Measurements from ENCODE around the gene ZBTB16.

Gene ZBTB16

DNA sequence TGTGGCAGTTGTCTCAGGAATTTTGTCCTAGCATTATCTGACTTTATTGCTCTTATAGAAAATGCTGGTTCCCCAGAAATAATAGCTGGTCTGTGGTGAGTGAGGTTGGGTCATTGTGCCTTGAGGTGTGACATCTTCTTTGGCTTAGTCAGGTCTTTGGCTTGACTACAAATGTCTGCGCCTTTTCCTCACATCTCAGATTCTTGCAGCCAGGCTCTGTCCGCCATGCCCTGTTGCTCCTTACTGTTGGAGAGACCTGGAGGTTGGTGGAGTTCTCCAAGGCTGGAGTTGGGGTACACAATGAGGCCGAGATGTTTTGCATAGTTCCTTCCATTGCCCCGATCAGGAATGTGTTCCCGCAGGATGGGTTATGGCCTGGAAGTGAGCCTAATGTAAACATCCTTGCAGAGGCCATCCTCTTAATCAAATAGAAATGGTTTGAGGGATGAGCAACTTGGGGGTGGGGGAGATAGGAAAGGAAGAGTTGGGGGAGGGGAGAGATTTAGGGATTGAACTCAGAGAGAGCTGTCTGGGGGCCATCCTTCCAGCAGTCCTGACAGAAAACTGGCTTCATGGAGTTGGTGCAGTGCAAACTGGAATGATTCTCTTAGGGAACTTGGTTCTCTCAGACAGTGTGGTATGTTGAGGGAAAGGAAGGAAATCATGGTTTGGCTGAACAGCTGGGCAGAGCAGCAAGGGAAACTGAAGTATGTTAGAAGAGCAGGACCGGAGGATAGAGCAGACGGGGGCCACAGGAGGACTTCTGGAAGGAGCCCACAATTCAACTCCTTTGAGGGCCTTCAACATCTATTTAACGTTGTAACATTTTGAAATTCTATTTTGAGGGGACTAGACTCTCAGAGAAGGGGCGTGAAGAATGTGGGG, 49.9 kb downstream of the ZBTB16 start:
- no peak for DNase-seq

DNA sequence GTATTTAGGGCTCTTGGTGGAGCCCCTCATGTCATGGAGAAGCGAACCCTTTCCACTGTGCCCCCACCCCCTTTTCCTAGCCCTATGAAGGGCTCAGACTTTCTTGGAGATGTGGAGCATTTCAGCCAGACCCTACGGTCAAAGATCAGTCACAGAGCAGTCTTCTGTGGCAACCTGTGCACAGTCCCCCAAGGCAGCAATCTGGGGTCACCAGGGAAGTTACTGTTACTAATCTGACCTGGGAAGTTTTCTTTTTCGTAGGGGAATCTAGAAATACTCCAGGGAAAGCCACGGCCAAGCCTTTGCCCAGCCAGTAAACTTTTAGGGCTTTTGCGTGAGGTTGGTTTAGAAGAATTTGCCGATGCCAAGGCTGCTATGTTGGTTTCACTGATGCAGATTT, 50.6 kb downstream of the ZBTB16 start:
- no peak for DNase-seq

GRCh38 chr11:114110952-114111947, 51.7 kb downstream of the ZBTB16 start:
- DNase-seq = no peak

DNA sequence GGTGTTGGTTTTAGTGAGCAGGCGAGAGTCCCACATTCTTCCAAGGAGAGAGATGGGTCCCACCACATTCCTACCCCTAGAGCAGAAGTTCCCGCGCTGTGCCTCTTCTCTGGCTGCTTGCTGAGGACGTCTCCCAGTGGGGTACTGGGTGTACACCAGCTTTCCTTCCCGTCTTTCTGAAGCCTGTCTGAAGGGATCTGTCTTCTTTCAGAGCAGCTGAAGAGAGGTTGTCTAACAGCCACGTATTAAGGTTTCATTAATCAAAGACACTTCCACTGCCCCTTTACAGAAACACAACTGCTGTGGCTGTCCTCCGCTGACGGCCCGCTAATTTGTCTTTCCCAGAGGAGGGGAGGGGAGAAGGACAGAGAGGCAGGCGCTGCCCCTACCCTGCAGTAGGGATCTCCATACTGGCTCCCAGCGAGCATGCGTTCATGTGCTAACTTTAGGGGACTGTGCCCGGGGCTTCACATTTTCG, 56.0 kb downstream of the ZBTB16 start:
- no peak for DNase-seq

- DNase-seq = no peak
These were observed 56.8 kb downstream of the ZBTB16 start for GRCh38 chr11:114116357-114116756.

- DNase-seq = no peak
These were observed 57.3 kb downstream of the ZBTB16 start for GRCh38 chr11:114116800-114117199.

DNA sequence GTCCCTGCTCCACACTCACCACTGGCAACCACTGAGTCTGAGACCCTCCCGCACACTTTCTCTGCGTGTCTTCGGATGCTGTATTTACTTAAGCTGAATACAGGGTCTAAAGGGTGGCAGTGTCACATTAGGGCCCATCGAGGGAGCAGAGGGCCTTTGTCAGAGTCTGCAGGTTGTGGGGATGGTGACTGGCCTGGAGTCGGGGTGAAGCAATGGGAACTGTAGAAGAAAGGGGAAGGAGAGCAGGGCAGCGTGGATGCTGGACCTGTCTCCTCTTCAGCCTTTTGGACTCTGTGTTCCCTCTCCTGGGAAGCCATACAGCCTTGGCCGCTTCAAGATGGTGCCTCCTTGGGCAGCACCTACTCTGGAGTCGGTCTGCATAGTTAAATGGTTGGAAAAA, 61.1 kb downstream of the ZBTB16 start:
- DNase-seq = no peak

DNA sequence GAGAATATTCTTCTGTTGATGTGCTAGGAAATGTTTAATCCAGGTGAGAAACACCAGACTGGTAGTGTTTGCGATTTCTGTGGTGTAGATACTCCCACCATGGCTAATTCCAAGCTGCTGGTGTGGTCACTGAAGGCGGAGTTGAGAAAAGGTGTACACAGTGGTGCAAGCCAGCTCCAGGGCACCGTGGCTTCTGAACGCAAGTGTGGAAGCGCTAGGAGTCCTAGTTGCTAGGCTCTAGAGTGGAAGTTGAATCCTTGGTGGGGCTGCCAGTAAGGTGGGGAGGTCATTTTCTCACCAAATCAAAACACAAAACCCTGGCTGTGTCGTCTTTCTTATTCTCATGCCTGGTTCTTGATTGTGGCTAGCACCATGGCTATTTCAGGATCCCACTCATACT, 61.6 kb downstream of the ZBTB16 start:
- DNase-seq = no peak

DNA sequence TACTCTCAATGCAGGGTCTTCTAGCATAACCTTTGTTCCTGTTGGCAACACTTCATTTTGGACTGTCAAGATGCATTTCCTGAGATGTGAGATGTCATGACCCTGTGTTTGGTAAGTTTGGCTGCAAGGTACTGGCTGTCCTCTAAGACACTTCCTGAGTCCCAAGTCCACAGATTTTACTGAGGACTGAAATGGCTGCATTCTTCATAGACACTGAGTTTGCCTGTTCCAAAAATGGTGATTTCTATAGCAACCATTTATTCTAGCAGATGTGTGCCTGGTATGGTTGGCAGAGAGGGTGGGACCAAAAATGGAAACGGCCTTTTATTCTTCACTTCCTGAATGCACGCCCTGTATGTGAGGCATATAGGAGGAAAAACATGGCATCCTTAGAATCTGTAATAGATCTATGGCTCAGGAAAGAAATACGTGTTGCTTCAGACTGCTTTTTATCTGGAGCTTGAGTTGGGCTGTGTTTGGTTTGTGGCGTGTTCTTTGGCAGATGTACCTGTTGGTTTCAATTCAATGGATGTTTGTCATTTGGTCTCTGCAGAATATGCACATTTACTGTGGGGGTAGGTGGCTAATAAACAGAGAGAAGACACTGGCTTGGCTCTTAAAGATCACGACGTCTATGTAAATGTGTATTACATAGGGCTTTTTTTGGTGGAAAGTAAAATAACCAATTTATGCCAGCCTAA, 62.4 kb downstream of the ZBTB16 start:
- no peak for DNase-seq

DNA sequence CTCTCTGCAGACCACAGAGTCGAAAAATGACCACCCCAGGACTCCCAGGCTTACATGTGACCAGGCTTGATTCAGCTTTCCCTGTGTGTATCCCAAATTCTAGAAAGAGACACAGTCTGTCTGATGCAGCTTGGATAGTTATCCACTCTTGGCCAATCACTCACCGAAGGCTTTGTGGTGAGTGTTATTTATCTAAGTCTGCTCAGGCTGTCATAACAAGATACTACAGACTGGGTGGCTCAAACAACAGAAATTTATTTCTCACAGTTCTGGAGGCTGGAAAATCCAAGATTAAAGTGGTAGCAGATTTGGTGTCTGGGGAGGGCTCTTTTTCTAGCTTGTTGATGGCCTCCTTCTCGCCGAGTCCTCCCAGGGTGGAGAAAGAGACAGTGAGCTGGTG, 63.2 kb downstream of the ZBTB16 start:
- no peak for DNase-seq

DNA sequence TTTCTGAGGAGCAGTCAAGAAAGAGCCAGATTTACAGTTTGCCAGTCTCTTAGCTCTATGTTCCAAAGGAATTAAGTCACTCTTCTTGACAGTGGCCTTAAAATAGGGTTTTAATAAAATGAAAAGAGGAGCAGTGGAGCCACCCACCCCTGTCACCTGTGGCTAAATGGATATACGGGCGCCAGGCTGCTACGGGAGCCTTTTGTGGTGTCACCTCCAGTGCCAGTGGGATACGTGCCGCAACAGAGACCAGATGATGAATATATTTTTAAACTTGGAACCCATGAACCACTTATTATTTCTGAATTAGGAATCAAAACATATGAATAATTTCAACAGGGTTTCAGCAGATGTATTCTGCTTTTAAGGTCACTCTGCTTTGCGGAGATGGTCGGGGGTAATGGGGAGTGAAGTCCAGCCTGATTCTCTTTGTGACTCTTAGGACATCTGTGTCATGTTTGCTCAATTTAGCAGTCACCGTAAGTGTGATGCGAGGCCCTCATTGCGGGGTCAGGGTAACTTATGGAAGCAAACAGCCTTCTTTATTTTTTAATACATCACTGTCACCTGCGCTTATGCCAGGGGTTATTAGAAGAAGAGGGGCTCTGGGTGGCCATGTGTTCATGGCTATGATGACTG, 64.3 kb downstream of the ZBTB16 start:
- no peak for DNase-seq

- DNase-seq = no peak
These were observed 65.2 kb downstream of the ZBTB16 start for GRCh38 chr11:114124601-114125144.

DNA sequence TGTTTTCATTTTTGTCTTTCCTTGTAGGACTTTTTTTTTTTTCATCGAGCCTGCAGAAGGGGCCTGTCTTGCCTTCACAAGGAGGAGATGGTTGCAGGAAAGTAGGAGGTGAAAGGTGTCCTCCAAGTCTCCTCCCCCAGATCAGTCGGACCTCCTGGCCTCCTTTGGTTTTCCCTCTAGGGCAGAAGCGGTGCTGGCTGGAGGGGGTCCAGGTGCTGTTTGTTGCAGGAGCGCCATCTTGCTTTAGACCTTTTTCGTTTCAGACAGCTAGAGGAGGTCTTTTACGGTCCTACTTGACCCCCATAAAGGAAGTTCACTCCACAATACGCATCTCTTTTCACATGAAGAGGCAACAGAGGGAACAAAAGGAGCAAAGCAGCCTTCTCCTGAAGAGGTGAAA, 66.0 kb downstream of the ZBTB16 start:
- DNase-seq = no peak

GRCh38 chr11:114125959-114126358, 66.4 kb downstream of the ZBTB16 start:
- DNase-seq = no peak

- no peak for DNase-seq
These were observed 68.9 kb downstream of the ZBTB16 start for GRCh38 chr11:114128399-114128798.

GRCh38 chr11:114129142-114129541, 69.6 kb downstream of the ZBTB16 start:
- DNase-seq = no peak

DNA sequence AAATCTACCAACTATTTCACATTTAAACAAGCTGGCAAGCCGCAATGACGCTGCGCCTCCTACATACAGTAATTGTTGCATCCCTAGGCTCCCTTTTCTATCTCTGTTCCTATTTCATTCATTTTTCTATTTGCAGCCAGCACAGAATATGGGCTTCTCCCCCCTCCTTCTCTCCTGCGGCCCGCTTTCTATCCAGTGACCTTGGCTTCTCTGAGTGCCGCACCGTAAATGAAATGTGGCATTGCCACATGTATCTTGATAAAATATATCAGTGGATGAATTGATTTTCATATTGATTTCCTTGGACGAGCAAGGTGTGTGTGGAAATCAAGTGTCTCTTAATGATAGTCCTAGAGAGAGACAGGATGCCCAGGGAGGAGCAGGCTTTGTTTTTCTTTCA, 70.2 kb downstream of the ZBTB16 start:
- DNase-seq = no peak

- no peak for DNase-seq
These were observed 70.6 kb downstream of the ZBTB16 start for GRCh38 chr11:114130115-114130576.

GRCh38 chr11:114130629-114131277, 71.2 kb downstream of the ZBTB16 start:
- DNase-seq = no peak

- peak in 1 of 2 donors; percentile 24 for DNase-seq
These were observed 72.0 kb downstream of the ZBTB16 start for GRCh38 chr11:114131461-114131864.

GRCh38 chr11:114132417-114132816, 72.9 kb downstream of the ZBTB16 start:
- no peak for DNase-seq
